Heart left ventricle (tissue), 13 donors: ENCODE data around the gene ITGB4.

Experiments
- CTCF ChIP-seq, 12 donors: fragments of 200-600 bp; sonication (generic) in 4 of 12; IDR thresholded peaks; one replicate each; pipeline versions ENCODE4 v1.5.0 to v1.8.0; 2018 to 2022; ENCODE audit warnings: antibody characterized with exemption in 12 of 12, mild to moderate bottlenecking in 5 of 12
- POLR2A ChIP-seq, 2 donors: fragments of 450-650 bp; IDR thresholded peaks; one replicate each; pipeline ENCODE4 v1.6.1; 2017; ENCODE audit warnings: antibody characterized with exemption in 2 of 2, mild to moderate bottlenecking in 2 of 2, moderate library complexity in 2 of 2
- donor health status: ischemic (EF 13 %, LVEDD 7.1; RV severe dilation, severe dysfunction).
- donor health status: DM: no; HTN: yes; CAD: no.
- donor health status: DM: no; HTN: no; CAD: no.
- donor health status: ischemic (EF 25% LVEDD 6.9; RV normal size, moderate dysfunction).
- donor health status: ischemic (EF 25% LVEDD 5.7; RV mildly dilated, moderate dysfunction).
- donor health status: ischemic (EF 35%, LVEDD 5.7; RV mildly dilated, moderate dysfunction).
- donor health status: nonischemic (EF 11% LVEDD 7.7; RV severe dilation, severe dysfunction).
- donor health status: DM: yes; HTN: yes; CAD: no.
- donor health status: PGD.
- donor health status: ischemic (EF 29% LVEDD 5.4; RV normal size, mild dysfunction).
- donor health status: nonischemic (EF 23%, LVEDD 6.1; RV moderate dilation, normal function).

GRCh38 chr17:75689441-75689873 lies 31.8 kb upstream of the ITGB4 start:
- TF ChIP-seq CTCF (IDR thresholded peaks at IDR 0.05), result no peak
- no peak for TF ChIP-seq POLR2A (IDR thresholded peaks at IDR 0.05)
